Gastrocnemius medialis (tissue), 4 donors: ENCODE results near the gene SELENOO. TPM values are rescaled to one million over a fixed set of nuclear protein-coding genes. Genes with fewer than 3 reads are reported as not detected.

Source experiments
- ATAC-seq, 2 donors: fragments of 150-250 bp; one replicate each; pipeline ENCODE4 v1.9.1; 2016
- DNase-seq, 2 donors: peaks; one replicate each; pipeline ENCODE4 v3.0.0-alpha.2; 2019
- H3K27ac ChIP-seq, 4 donors: fragments of 200-600 bp; sonication (generic); 1 replicate in 1 of 4; 2 replicates in 3 of 4; pipeline ENCODE4 v1.5.1; 2016 to 2018; ENCODE audit warnings: mild to moderate bottlenecking in 2 of 4, moderate library complexity in 1 of 4
- H3K27me3 ChIP-seq, 3 donors: fragments of 200-600 bp; sonication (generic) in 2 of 3; 1 replicate in 1 of 3; 2 replicates in 2 of 3; pipeline versions ENCODE4 v1.5.1 to v1.6.0; 2016 to 2019; ENCODE audit warnings: mild to moderate bottlenecking in 1 of 3, moderate library complexity in 1 of 3
- H3K36me3 ChIP-seq, 2 donors: fragments of 200-600 bp; sonication (generic) in 1 of 2; one replicate each; pipeline ENCODE4 v1.5.1; 2017 to 2018
- H3K4me1 ChIP-seq, 2 donors: fragments of 200-600 bp; sonication (generic) in 1 of 2; one replicate each; pipeline ENCODE4 v1.5.1; 2016 to 2017; ENCODE audit warnings: mild to moderate bottlenecking in 2 of 2
- H3K4me3 ChIP-seq, 4 donors: fragments of 200-600 bp; sonication (generic) in 3 of 4; 1 replicate in 1 of 4; 2 replicates in 3 of 4; pipeline ENCODE4 v1.5.1; 2016 to 2019; ENCODE audit warnings: mild to moderate bottlenecking in 2 of 4
- H3K9me3 ChIP-seq, 3 donors: fragments of 200-600 bp; sonication (generic) in 2 of 3; 1 replicate in 1 of 3; 2 replicates in 2 of 3; pipeline ENCODE4 v1.5.1; 2016 to 2019
- POLR2A ChIP-seq, 2 donors: fragments of 450-650 bp; IDR thresholded peaks; one replicate each; pipeline ENCODE4 v1.6.1; 2017; ENCODE audit warnings: antibody characterized with exemption in 2 of 2, mild to moderate bottlenecking in 2 of 2, moderate library complexity in 2 of 2
- in situ Hi-C, 4 donors: fragments of 200-750 bp; cut with MboI; loops; one replicate each; pipeline versions ENCODE4 v1.15.0 to v1.8.0; 2017; ENCODE audit warnings: low sequenced_read_pairs in 4 of 4
- intact Hi-C: fragments of 100-400 bp; cut with DNase I; formaldehyde crosslinking; loops from one replicate; pipeline ENCODE4 v1.15.1; 2023; ENCODE audit warnings: low total_unique reads
- total RNA-seq, 4 donors: library from RNA; depleted of rRNA; stranded (reverse); fragments of >200 nt; gene quantifications; one replicate each; pipeline versions ENCODE4 v1.1.0 to v1.2.3, GENCODE V29; 2016
- TF ChIP-seq, protein P1 (sequence below), 5 experiments: fragments of 450-650 bp in 3 of 5; fragments of 200-600 bp in 2 of 5; sonication (generic) in 2 of 5; IDR thresholded peaks in 4 of 5; conservative IDR thresholded peaks in 1 of 5; 1 replicate in 4 of 5; 2 replicates in 1 of 5; pipeline ENCODE4 v1.5.1; 2016 to 2019; ENCODE audit warnings: antibody characterized with exemption in 5 of 5, mild to moderate bottlenecking in 3 of 5, moderate library complexity in 3 of 5

Gene SELENOO
- total RNA-seq, 4 donors from 2014 or later = 26.4 to 54.9 (median 34.0) TPM

DNA sequence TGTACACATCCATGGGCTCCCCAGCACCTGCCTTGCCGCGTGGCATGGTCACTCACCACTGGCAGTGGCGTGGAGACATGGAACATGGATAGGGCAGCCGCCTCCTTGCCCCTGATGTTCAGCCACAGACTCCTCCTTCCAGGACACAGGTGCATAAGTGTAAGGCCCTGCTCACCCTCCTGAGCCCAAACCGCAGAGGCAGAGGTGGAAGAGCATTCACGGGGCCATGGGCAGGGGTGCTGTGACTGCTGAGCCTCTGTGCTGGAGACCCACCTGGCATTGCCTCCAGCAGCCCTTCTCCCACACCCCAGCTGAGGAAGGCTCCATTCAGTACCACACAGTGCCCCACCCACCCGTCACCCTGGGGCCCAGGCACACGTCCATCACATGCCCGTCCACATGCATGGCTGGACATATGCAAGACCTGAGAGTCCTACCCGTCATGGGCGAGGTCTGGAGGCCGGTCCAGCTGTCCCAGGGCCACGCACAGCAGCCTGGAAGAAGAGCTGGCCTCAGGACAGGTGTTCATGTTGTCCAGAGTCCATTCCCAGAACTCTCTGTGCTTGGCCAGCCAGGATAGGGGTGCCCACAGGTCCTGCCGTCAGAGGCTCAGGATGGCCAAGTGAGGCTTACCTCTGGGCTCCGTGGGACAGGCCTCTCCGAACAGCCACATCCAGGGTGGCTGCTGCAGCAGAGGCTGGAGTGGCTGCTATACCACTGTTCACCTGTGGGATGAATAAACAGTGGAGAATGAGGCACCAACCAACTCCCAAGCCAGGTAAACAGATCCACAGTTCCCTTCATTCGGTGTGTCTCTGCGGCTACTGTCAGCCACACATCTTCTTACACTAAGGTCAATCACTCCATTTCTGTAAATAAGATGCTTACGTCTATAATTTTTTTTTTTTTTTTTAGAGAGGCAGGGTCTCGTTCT, 45.7 kb downstream of the SELENOO start:
- peak overlapping the region in 2 of 4 donors; percentile 86 to 98 for H3K4me3 ChIP-seq
- peaks cover 49 to 61% of the 10 kb centered on the region in 2 donors for H3K4me1 ChIP-seq
- in situ Hi-C loops (no loop called here), intact Hi-C loops (no loop called here)
- H3K9me3 ChIP-seq = no peaks in the 10 kb centered on the region
- ATAC-seq (no peak), DNase-seq (peak; percentile 38 to 62)
- TF ChIP-seq, protein P1, sequence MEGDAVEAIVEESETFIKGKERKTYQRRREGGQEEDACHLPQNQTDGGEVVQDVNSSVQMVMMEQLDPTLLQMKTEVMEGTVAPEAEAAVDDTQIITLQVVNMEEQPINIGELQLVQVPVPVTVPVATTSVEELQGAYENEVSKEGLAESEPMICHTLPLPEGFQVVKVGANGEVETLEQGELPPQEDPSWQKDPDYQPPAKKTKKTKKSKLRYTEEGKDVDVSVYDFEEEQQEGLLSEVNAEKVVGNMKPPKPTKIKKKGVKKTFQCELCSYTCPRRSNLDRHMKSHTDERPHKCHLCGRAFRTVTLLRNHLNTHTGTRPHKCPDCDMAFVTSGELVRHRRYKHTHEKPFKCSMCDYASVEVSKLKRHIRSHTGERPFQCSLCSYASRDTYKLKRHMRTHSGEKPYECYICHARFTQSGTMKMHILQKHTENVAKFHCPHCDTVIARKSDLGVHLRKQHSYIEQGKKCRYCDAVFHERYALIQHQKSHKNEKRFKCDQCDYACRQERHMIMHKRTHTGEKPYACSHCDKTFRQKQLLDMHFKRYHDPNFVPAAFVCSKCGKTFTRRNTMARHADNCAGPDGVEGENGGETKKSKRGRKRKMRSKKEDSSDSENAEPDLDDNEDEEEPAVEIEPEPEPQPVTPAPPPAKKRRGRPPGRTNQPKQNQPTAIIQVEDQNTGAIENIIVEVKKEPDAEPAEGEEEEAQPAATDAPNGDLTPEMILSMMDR (IDR thresholded peaks at IDR 0.05 in 4 of 5, conservative IDR thresholded peaks at IDR 0.05 in 1 of 5) = peak in 2 of 5 experiments; percentile 17 to 20
- TF ChIP-seq POLR2A (IDR thresholded peaks at IDR 0.05) = no peak
- peaks cover 0 to 7% of the 10 kb centered on the region in 2 donors for H3K36me3 ChIP-seq
- H3K27ac ChIP-seq = peak overlapping the region; percentile 88 to 98 (median 90)
- H3K27me3 ChIP-seq = no peaks in the 10 kb centered on the region

GRCh38 chr22:50247748-50248147, 46.9 kb downstream of the SELENOO start:
- no peaks in the 10 kb centered on the region for H3K9me3 ChIP-seq
- H3K27me3 ChIP-seq = no peaks in the 10 kb centered on the region
- intact Hi-C loops (no loop called here), in situ Hi-C loops (no loop called here)
- peaks cover 0 to 7% of the 10 kb centered on the region in 2 donors for H3K36me3 ChIP-seq
- no peak overlapping the region for H3K4me3 ChIP-seq
- peaks cover 38 to 51% of the 10 kb centered on the region in 2 donors for H3K4me1 ChIP-seq
- peak overlapping the region in 2 of 4 donors; percentile 91 to 98 for H3K27ac ChIP-seq
- no peak for DNase-seq
- TF ChIP-seq, protein P1 (IDR thresholded peaks at IDR 0.05 in 4 of 5, conservative IDR thresholded peaks at IDR 0.05 in 1 of 5) = no peak
- TF ChIP-seq POLR2A (IDR thresholded peaks at IDR 0.05) = no peak
- ATAC-seq = no peak

- no peak overlapping the region for H3K4me3 ChIP-seq
- ATAC-seq = no peak
- peak overlapping the region in 2 of 4 donors; percentile 91 to 98 for H3K27ac ChIP-seq
- in situ Hi-C loops = no loop called here
- H3K27me3 ChIP-seq = no peaks in the 10 kb centered on the region
- no peaks in the 10 kb centered on the region for H3K9me3 ChIP-seq
- peaks cover 0 to 7% of the 10 kb centered on the region in 2 donors for H3K36me3 ChIP-seq
- DNase-seq = no peak
- no peak for TF ChIP-seq POLR2A (IDR thresholded peaks at IDR 0.05)
- TF ChIP-seq, protein P1 (IDR thresholded peaks at IDR 0.05 in 4 of 5, conservative IDR thresholded peaks at IDR 0.05 in 1 of 5) = no peak
- intact Hi-C loops = no loop called here
- H3K4me1 ChIP-seq = peaks cover 31 to 45% of the 10 kb centered on the region in 2 donors
These were observed 47.6 kb downstream of the SELENOO start for GRCh38 chr22:50248196-50249081.

- Histone ChIP-seq H3K36me3 (peaks cover 0 to 12% of the 10 kb centered on the region in 2 donors), H3K9me3 (no peaks in the 10 kb centered on the region), H3K27ac (peak overlapping the region in 3 of 4 donors; percentile 30 to 97 (median 62)), H3K27me3 (no peaks in the 10 kb centered on the region), H3K4me3 (no peak overlapping the region), H3K4me1 (peaks cover 22 to 37% of the 10 kb centered on the region in 2 donors)
- in situ Hi-C loops (loop anchor here in 2 of 4 donors (10.0 kb wide), 2 partner anchors 75 to 85 kb away; partner anchors contain the start of gene DENND6B (in 1 of the 2)), intact Hi-C loops (loop anchor here (5.0 kb wide), 1 partner anchor 37 kb away; no protein-coding TSS in a partner anchor)
- no peak for ATAC-seq
- no peak for DNase-seq
- TF ChIP-seq, protein P1 (IDR thresholded peaks at IDR 0.05 in 4 of 5, conservative IDR thresholded peaks at IDR 0.05 in 1 of 5) = no peak
- no peak for TF ChIP-seq POLR2A (IDR thresholded peaks at IDR 0.05)
These were observed 48.8 kb downstream of the SELENOO start for GRCh38 chr22:50249341-50250248.
